ENCODE results near the gene ZNF460.

ZNF460 gene

GRCh38 chr19:57269515-57270250, 10.6 kb upstream of the ZNF460 start:
- H2BK120ac ChIP-seq (ENCODE audit: low read depth, low read length) = no peak overlapping the region
- no peak overlapping the region for H2BK12ac ChIP-seq (ENCODE audit: low read length)
- no peak overlapping the region for H3K4ac ChIP-seq (ENCODE audit: low read length)
- no peak overlapping the region for H2AFZ ChIP-seq (ENCODE audit: low read length)
- H3K9ac ChIP-seq (ENCODE audit: low read depth, low read length, poor library complexity) = no peak overlapping the region
- H3K79me1 ChIP-seq (ENCODE audit: low read depth, low read length) = no peaks in the 10 kb centered on the region
- no peak overlapping the region for H2AK5ac ChIP-seq (ENCODE audit: low read depth, low read length)
- H4K91ac ChIP-seq (ENCODE audit: low read depth, low read length, poor library complexity) = no peak overlapping the region
- no peak overlapping the region for H3K27ac ChIP-seq (replicated peaks; ENCODE audit: low read length)
- DNase-seq (ENCODE audit: low spot score) = no peak
- no peaks in the 10 kb centered on the region for H3K27me3 ChIP-seq (ENCODE audit: control insufficient read depth in 3 of 3, insufficient read depth in 3 of 3, low read depth in 1 of 3, low read length in 3 of 3)
- no peak overlapping the region for H3K4me3 ChIP-seq (ENCODE audit: low read length in 2 of 2)
- H4K8ac ChIP-seq (ENCODE audit: low read depth, low read length) = no peak overlapping the region
- H3K4me2 ChIP-seq (ENCODE audit: insufficient read depth, low read length, poor library complexity, severe bottlenecking) = no peak overlapping the region
- no peaks in the 10 kb centered on the region for H3K9me3 ChIP-seq (replicated peaks in 1 of 2; ENCODE audit: control insufficient read depth in 2 of 2, insufficient read depth in 1 of 2, low read depth in 1 of 2, low read length in 2 of 2)
- H3K23ac ChIP-seq (ENCODE audit: low read depth, low read length, poor library complexity) = no peak overlapping the region
- WGBS, 2 donors (ENCODE audit: extremely low coverage in 2 of 2, insufficient read length in 2 of 2, insufficient replicate concordance in 1 of 2) = no CpG with 5 or more reads among the region's 4 CpGs
- no peak overlapping the region for H3K14ac ChIP-seq (ENCODE audit: low read length)
- peaks cover 0 to 13% of the 10 kb centered on the region in 2 donors for H3K36me3 ChIP-seq (replicated peaks in 1 of 2; ENCODE audit: control insufficient read depth in 2 of 2, insufficient read depth in 2 of 2, low read length in 2 of 2)
- H2BK15ac ChIP-seq (ENCODE audit: low read length) = no peak overlapping the region
- no peak overlapping the region for H2BK5ac ChIP-seq (ENCODE audit: low read length)
- H3K4me1 ChIP-seq (ENCODE audit: control insufficient read depth in 2 of 2, insufficient read depth in 1 of 2, low read depth in 1 of 2, low read length in 2 of 2) = peaks cover 0 to 5% of the 10 kb centered on the region in 2 donors
- H3K18ac ChIP-seq (ENCODE audit: low read length) = no peak overlapping the region

- no peaks in the 10 kb centered on the region for H3K27me3 ChIP-seq (ENCODE audit: control insufficient read depth in 3 of 3, insufficient read depth in 3 of 3, low read depth in 1 of 3, low read length in 3 of 3)
- no peak overlapping the region for H4K91ac ChIP-seq (ENCODE audit: low read depth, low read length, poor library complexity)
- H3K18ac ChIP-seq (ENCODE audit: low read length) = no peak overlapping the region
- no peak overlapping the region for H3K23ac ChIP-seq (ENCODE audit: low read depth, low read length, poor library complexity)
- no peak overlapping the region for H3K27ac ChIP-seq (replicated peaks; ENCODE audit: low read length)
- H2BK15ac ChIP-seq (ENCODE audit: low read length) = no peak overlapping the region
- H2AFZ ChIP-seq (ENCODE audit: low read length) = no peak overlapping the region
- no CpG with 5 or more reads among the region's 8 CpGs for WGBS, 2 donors (ENCODE audit: extremely low coverage in 2 of 2, insufficient read length in 2 of 2, insufficient replicate concordance in 1 of 2)
- H2BK5ac ChIP-seq (ENCODE audit: low read length) = no peak overlapping the region
- no peaks in the 10 kb centered on the region for H3K79me1 ChIP-seq (ENCODE audit: low read depth, low read length)
- H2BK12ac ChIP-seq (ENCODE audit: low read length) = no peak overlapping the region
- no peak overlapping the region for H3K4me2 ChIP-seq (ENCODE audit: insufficient read depth, low read length, poor library complexity, severe bottlenecking)
- no peak overlapping the region for H2BK120ac ChIP-seq (ENCODE audit: low read depth, low read length)
- peaks cover 0 to 5% of the 10 kb centered on the region in 2 donors for H3K4me1 ChIP-seq (ENCODE audit: control insufficient read depth in 2 of 2, insufficient read depth in 1 of 2, low read depth in 1 of 2, low read length in 2 of 2)
- no peak for DNase-seq (ENCODE audit: low spot score)
- H2AK5ac ChIP-seq (ENCODE audit: low read depth, low read length) = no peak overlapping the region
- peaks cover 0 to 18% of the 10 kb centered on the region in 2 donors for H3K36me3 ChIP-seq (replicated peaks in 1 of 2; ENCODE audit: control insufficient read depth in 2 of 2, insufficient read depth in 2 of 2, low read length in 2 of 2)
- no peaks in the 10 kb centered on the region for H3K9me3 ChIP-seq (replicated peaks in 1 of 2; ENCODE audit: control insufficient read depth in 2 of 2, insufficient read depth in 1 of 2, low read depth in 1 of 2, low read length in 2 of 2)
- H3K4ac ChIP-seq (ENCODE audit: low read length) = no peak overlapping the region
- H4K8ac ChIP-seq (ENCODE audit: low read depth, low read length) = no peak overlapping the region
- no peak overlapping the region for H3K9ac ChIP-seq (ENCODE audit: low read depth, low read length, poor library complexity)
- no peak overlapping the region for H3K4me3 ChIP-seq (ENCODE audit: low read length in 2 of 2)
- no peak overlapping the region for H3K14ac ChIP-seq (ENCODE audit: low read length)
These were observed 9.0 kb upstream of the ZNF460 start for GRCh38 chr19:57271280-57271679.

DNA sequence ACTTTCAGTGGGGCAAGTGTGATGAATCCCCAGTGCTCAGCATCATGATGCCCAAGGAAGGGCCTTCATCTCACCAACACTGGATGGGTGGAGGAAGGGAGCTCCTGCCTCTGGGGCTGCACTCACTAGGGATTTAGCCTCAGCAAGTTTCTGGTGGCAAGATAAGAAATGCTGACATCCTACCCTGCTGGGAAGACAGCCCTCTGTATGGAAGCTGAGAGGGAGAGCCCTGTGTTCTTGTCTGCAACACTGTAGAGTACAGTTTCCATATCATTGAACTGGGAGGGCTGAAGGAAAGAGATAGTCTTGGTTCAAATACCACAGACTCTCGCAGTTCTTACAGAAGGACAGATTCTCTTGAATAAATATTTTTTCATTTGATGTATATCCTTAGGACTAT, 7.3 kb upstream of the ZNF460 start:
- Histone ChIP-seq H2BK120ac (ENCODE audit: low read depth, low read length) (no peak overlapping the region), H3K14ac (ENCODE audit: low read length) (no peak overlapping the region), H3K9me3 (replicated peaks in 1 of 2; ENCODE audit: control insufficient read depth in 2 of 2, insufficient read depth in 1 of 2, low read depth in 1 of 2, low read length in 2 of 2) (no peaks in the 10 kb centered on the region), H3K9ac (ENCODE audit: low read depth, low read length, poor library complexity) (no peak overlapping the region), H3K4me1 (ENCODE audit: control insufficient read depth in 2 of 2, insufficient read depth in 1 of 2, low read depth in 1 of 2, low read length in 2 of 2) (no peaks in the 10 kb centered on the region), H3K27ac (replicated peaks; ENCODE audit: low read length) (no peak overlapping the region), H2BK12ac (ENCODE audit: low read length) (no peak overlapping the region), H3K18ac (ENCODE audit: low read length) (no peak overlapping the region), H3K79me1 (ENCODE audit: low read depth, low read length) (no peaks in the 10 kb centered on the region), H3K4me3 (ENCODE audit: low read length in 2 of 2) (no peak overlapping the region), H3K23ac (ENCODE audit: low read depth, low read length, poor library complexity) (no peak overlapping the region), H2AK5ac (ENCODE audit: low read depth, low read length) (no peak overlapping the region), H2AFZ (ENCODE audit: low read length) (no peak overlapping the region), H2BK5ac (ENCODE audit: low read length) (no peak overlapping the region), H3K36me3 (replicated peaks in 1 of 2; ENCODE audit: control insufficient read depth in 2 of 2, insufficient read depth in 2 of 2, low read length in 2 of 2) (peaks cover 0 to 23% of the 10 kb centered on the region in 2 donors), H3K27me3 (ENCODE audit: control insufficient read depth in 3 of 3, insufficient read depth in 3 of 3, low read depth in 1 of 3, low read length in 3 of 3) (no peaks in the 10 kb centered on the region), H3K4ac (ENCODE audit: low read length) (no peak overlapping the region), H2BK15ac (ENCODE audit: low read length) (no peak overlapping the region), H3K4me2 (ENCODE audit: insufficient read depth, low read length, poor library complexity, severe bottlenecking) (no peak overlapping the region), H4K91ac (ENCODE audit: low read depth, low read length, poor library complexity) (no peak overlapping the region), H4K8ac (ENCODE audit: low read depth, low read length) (no peak overlapping the region)
- no peak for DNase-seq (ENCODE audit: low spot score)
- WGBS, 2 donors (ENCODE audit: extremely low coverage in 2 of 2, insufficient read length in 2 of 2, insufficient replicate concordance in 1 of 2) = no CpG with 5 or more reads among the region's 1 CpG

DNA sequence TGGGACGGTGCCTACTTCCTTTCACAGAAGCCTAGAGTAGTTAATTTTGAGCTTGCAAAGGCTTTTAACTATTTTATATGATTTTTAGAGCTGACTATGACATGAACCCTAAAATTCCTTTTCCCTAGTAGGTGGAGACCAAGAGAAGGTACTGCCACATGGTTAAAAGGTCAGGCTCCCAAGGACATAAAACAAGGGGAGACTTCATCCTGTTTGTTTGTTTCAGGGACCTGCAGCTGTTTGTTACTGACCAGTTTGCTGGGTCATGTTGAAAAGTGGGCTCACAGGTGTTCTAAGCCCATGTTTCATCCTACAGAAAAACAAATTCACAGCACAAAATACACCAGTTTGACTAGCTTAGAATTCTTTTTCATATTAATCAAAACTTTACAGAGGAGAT, 3.9 kb upstream of the ZNF460 start:
- Histone ChIP-seq H4K91ac (ENCODE audit: low read depth, low read length, poor library complexity) (no peak overlapping the region), H2BK15ac (ENCODE audit: low read length) (no peak overlapping the region), H3K4me2 (ENCODE audit: insufficient read depth, low read length, poor library complexity, severe bottlenecking) (no peak overlapping the region), H3K18ac (ENCODE audit: low read length) (no peak overlapping the region), H3K36me3 (replicated peaks in 1 of 2; ENCODE audit: control insufficient read depth in 2 of 2, insufficient read depth in 2 of 2, low read length in 2 of 2) (peaks cover 0 to 20% of the 10 kb centered on the region in 2 donors), H3K4me3 (ENCODE audit: low read length in 2 of 2) (no peak overlapping the region), H3K27me3 (ENCODE audit: control insufficient read depth in 3 of 3, insufficient read depth in 3 of 3, low read depth in 1 of 3, low read length in 3 of 3) (no peaks in the 10 kb centered on the region), H2BK120ac (ENCODE audit: low read depth, low read length) (no peak overlapping the region), H2BK5ac (ENCODE audit: low read length) (no peak overlapping the region), H2BK12ac (ENCODE audit: low read length) (no peak overlapping the region), H3K23ac (ENCODE audit: low read depth, low read length, poor library complexity) (no peak overlapping the region), H2AFZ (ENCODE audit: low read length) (no peak overlapping the region), H3K27ac (replicated peaks; ENCODE audit: low read length) (no peak overlapping the region), H2AK5ac (ENCODE audit: low read depth, low read length) (no peak overlapping the region), H3K9ac (ENCODE audit: low read depth, low read length, poor library complexity) (no peak overlapping the region), H3K9me3 (replicated peaks in 1 of 2; ENCODE audit: control insufficient read depth in 2 of 2, insufficient read depth in 1 of 2, low read depth in 1 of 2, low read length in 2 of 2) (no peaks in the 10 kb centered on the region), H3K14ac (ENCODE audit: low read length) (no peak overlapping the region), H3K4ac (ENCODE audit: low read length) (no peak overlapping the region), H3K79me1 (ENCODE audit: low read depth, low read length) (peaks cover 6% of the 10 kb centered on the region), H4K8ac (ENCODE audit: low read depth, low read length) (no peak overlapping the region), H3K4me1 (ENCODE audit: control insufficient read depth in 2 of 2, insufficient read depth in 1 of 2, low read depth in 1 of 2, low read length in 2 of 2) (peaks cover 2% of the 10 kb centered on the region in 2 donors)
- DNase-seq (ENCODE audit: low spot score) = no peak
- WGBS, 2 donors (ENCODE audit: extremely low coverage in 2 of 2, insufficient read length in 2 of 2, insufficient replicate concordance in 1 of 2) = no CpG with 5 or more reads among the region's 1 CpG

All from neuronal stem cell (in vitro differentiated cells).